ENCODE data around the gene ZXDC. TPM values are rescaled to one million over a fixed set of nuclear protein-coding genes. Genes with fewer than 3 reads are reported as not detected.

The ZXDC gene
- total and polyA plus RNA-seq, 2 donors (not counting 3 experiments of a cell fraction or from before 2014, with no cell fraction given) = 15.2 to 22.6 TPM

- Histone ChIP-seq H3K4me2 (ENCODE audit: insufficient read depth, low read length) (peak overlapping the region; percentile 87), H3K4me1 (ENCODE audit: control insufficient read depth, extremely low read depth, insufficient read depth, low read length) (peaks cover 33% of the 10 kb centered on the region), H3K36me3 (ENCODE audit: control insufficient read depth in 2 of 2, extremely low read depth in 1 of 2, insufficient read depth in 2 of 2, low read length in 2 of 2) (no peaks in the 10 kb centered on the region), H3K9me3 (replicated peaks; ENCODE audit: control insufficient read depth, insufficient read depth, low read length) (no peaks in the 10 kb centered on the region), H3K27me3 (ENCODE audit: control insufficient read depth in 2 of 2, insufficient read depth in 2 of 2, low read length in 2 of 2) (no peaks in the 10 kb centered on the region), H3K4me3 (replicated peaks in 1 of 3; ENCODE audit: insufficient read depth in 1 of 3, low read depth in 1 of 3, low read length in 3 of 3) (peak overlapping the region; percentile 58 to 65 (median 64)), H3K9ac (replicated peaks; ENCODE audit: extremely low read depth, insufficient read depth, low read length) (peak overlapping the region; percentile 62), H3K79me2 (ENCODE audit: control insufficient read depth, insufficient read depth, low read length) (peaks cover 31% of the 10 kb centered on the region), H2AFZ (ENCODE audit: low read depth, low read length) (peak overlapping the region; percentile 100), H3K9me1 (replicated peaks; ENCODE audit: control insufficient read depth, extremely low read depth, insufficient read depth, low read length) (no peaks in the 10 kb centered on the region), H4K20me1 (replicated peaks; ENCODE audit: control insufficient read depth, extremely low read depth, insufficient read depth, low read length) (no peaks in the 10 kb centered on the region), H3K27ac (ENCODE audit: insufficient read depth, low read depth, low read length) (peak overlapping the region; percentile 53)
- intact Hi-C loops (cut with micrococcal nuclease) = loop anchor here (1.0 to 10.0 kb wide), 4 partner anchors 11 to 562 kb away; partner anchors contain the start of gene CHCHD6
- BruUV-seq (replicated peaks) = no TSS peak
- TF ChIP-seq EZH2 (IDR thresholded peaks at IDR 0.05; ENCODE audit: borderline replicate concordance, low read depth, low read length, severe bottlenecking) (no peak), JUN (IDR thresholded peaks at IDR 0.05; ENCODE audit: borderline replicate concordance, insufficient read depth, insufficient read length, low read depth) (no peak)
- TF ChIP-seq, protein P1, sequence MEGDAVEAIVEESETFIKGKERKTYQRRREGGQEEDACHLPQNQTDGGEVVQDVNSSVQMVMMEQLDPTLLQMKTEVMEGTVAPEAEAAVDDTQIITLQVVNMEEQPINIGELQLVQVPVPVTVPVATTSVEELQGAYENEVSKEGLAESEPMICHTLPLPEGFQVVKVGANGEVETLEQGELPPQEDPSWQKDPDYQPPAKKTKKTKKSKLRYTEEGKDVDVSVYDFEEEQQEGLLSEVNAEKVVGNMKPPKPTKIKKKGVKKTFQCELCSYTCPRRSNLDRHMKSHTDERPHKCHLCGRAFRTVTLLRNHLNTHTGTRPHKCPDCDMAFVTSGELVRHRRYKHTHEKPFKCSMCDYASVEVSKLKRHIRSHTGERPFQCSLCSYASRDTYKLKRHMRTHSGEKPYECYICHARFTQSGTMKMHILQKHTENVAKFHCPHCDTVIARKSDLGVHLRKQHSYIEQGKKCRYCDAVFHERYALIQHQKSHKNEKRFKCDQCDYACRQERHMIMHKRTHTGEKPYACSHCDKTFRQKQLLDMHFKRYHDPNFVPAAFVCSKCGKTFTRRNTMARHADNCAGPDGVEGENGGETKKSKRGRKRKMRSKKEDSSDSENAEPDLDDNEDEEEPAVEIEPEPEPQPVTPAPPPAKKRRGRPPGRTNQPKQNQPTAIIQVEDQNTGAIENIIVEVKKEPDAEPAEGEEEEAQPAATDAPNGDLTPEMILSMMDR (IDR thresholded peaks at IDR 0.05; ENCODE audit: extremely low read depth in 1 of 2, insufficient read depth in 1 of 2, low read depth in 1 of 2, low read length in 2 of 2) = no peak
- FAIRE-seq (peak; percentile 12), DNase-seq (ENCODE audit: low read depth, low spot score) (peak; percentile 62)
- POLR2A ChIA-PET = no interaction called here
- CTCF ChIA-PET = interaction anchor here (0.7 to 1.8 kb wide), 6 partner anchors 11 to 343 kb away, joined by 3 to 8 read pairs (median 6); no protein-coding TSS in a partner anchor
- dilution Hi-C loops (cut with MboI; ENCODE audit: extremely low pct_ligation_motif_present, low sequenced_read_pairs) = no loop called here
Observed at GRCh38 chr3:126476166-126477060, 722 bp upstream of the ZXDC start.

Data from endothelial cell of umbilical vein (primary cell).